ENCODE data around the gene RTN4RL1. TPM values are rescaled to one million over a fixed set of nuclear protein-coding genes. Genes with fewer than 3 reads are reported as not detected.

The RTN4RL1 gene
- total and polyA plus RNA-seq, 4 experiments from 2014 or later, result 0.27 to 2.0 (median 0.39) TPM

DNA sequence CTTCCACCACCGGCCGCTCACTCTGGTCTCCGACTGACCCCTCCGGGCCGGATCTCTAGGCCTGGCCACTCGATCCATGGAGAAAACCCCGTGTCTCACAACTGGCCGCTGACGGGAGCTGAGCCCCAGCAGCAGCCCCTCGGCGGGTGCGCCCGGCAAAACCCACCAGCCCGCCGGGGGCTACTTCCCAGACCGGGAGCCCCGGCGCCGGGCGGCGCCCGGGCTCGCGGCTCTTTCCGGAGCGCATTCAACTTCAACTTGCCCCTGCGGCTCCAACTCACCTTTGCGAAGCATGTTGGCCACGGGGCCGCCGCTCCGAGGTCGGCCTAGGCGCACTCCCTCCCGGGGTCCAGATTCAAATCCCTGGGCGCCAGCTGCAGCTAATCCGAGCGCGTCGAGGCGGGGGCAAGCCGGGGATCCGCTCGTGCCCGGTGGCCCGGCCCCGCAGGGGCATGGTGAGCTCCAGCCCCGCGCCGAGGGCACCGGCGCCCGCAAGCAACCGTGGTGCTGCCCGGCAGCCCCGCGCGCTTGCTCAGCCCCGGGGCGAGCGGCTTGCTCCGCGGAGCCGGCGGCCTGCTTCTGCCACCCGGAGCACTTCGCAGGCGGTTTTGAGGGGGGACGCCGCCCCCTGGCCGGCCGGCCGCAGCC, 438 bp downstream of the RTN4RL1 start:
- intact Hi-C loops (cut with micrococcal nuclease), result loop anchor here (1.0 to 10.0 kb wide), 6 partner anchors 18 to 340 kb away; partner anchors contain the start of genes OVCA2, PRPF8, TSR1 and WDR81
- Mint-ChIP-seq H3K4me3 (peak overlapping the region in 7 of 8 donors; percentile 22 to 82 (median 78)), H3K4me1 (peaks cover 7 to 29% (median 16%) of the 10 kb centered on the region in 4 donors), H3K27me3 (peaks cover 8 to 12% of the 10 kb centered on the region in 2 donors), H3K9me3 (peaks cover 0 to 2% (median 0%) of the 10 kb centered on the region in 8 donors), H3K36me3 (no peaks in the 10 kb centered on the region), H3K27ac (no peak overlapping the region)
- Histone ChIP-seq H3K27me3 (ENCODE audit: insufficient read depth, low read length) (no peaks in the 10 kb centered on the region), H3K4me1 (ENCODE audit: insufficient read depth, low read length) (peaks cover 27% of the 10 kb centered on the region), H3K9me3 (ENCODE audit: control insufficient read depth in 1 of 2, low read length in 2 of 2) (no peaks in the 10 kb centered on the region), H3K36me3 (ENCODE audit: insufficient read depth, low read length) (no peaks in the 10 kb centered on the region), H3K27ac (ENCODE audit: low read depth, low read length) (peak overlapping the region; percentile 9), H3K4me3 (ENCODE audit: low read length in 2 of 2) (peak overlapping the region; percentile 29 to 57)
- DNase-seq, result no peak
- CTCF ChIA-PET (ENCODE audit: partially characterized antibody), result interaction anchor here (0.6 to 1.8 kb wide), 7 partner anchors 14 to 395 kb away, joined by 3 to 10 read pairs (median 3); no protein-coding TSS in a partner anchor
- POLR2A ChIA-PET (ENCODE audit: partially characterized antibody), result interaction anchor here (0.7 to 1.8 kb wide), 14 partner anchors 8 to 487 kb away, joined by 3 to 8 read pairs (median 4); partner anchors contain the start of genes HIC1, METTL16, OVCA2 and RPA1

DNA sequence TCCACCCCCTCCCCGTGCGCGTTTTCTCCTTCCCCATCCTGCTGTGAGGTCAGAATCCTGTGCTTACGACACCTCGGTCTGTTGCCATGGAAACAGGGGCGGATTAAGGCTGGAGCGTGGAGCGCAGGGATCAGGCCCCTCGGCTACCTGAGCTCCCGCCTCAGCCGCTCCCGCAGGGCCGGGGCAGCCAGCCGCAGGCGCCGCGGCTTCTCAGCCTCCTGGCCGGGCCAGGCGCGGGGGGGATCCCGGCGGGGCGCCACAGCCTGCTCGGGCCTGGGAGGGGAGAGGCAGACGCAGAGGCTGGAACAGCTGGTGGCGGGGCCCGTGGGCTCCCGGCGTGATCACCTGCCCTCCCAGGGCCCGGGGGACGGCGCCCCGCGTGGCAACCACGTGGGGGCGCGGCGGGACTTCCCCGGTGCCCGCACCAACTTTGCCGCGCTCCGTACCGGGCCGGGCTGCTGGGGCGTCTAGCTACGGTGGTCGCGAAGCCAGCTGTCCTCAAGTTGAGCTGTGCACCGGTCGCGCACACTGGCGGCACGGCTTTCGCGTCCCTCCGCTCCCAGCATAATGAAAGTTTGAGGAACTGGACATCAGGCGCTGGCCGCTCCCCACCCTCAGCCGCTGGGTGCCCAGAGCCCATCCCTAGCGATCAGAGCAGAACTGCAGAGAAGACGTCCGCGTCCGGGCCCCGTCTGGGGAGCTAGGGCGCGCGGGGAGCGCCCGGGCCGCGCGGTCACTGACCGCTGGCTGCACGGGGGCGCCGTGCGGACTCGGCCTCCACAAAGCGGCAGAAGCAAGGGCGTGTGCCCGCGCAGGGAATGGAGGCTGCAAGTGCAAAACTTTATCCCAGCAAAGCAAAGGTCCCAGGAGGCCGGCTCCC, 1.2 kb downstream of the RTN4RL1 start:
- intact Hi-C loops (cut with micrococcal nuclease), result loop anchor here (5.0 to 10.0 kb wide), 2 partner anchors 119 to 152 kb away; no protein-coding TSS in a partner anchor
- CTCF ChIA-PET (ENCODE audit: partially characterized antibody), result interaction anchor here (1.7 kb wide), 1 partner anchor 394 kb away, joined by 4 read pairs; no protein-coding TSS in a partner anchor
- peaks cover 0 to 2% (median 0%) of the 10 kb centered on the region in 8 donors for H3K9me3 Mint-ChIP-seq

DNA sequence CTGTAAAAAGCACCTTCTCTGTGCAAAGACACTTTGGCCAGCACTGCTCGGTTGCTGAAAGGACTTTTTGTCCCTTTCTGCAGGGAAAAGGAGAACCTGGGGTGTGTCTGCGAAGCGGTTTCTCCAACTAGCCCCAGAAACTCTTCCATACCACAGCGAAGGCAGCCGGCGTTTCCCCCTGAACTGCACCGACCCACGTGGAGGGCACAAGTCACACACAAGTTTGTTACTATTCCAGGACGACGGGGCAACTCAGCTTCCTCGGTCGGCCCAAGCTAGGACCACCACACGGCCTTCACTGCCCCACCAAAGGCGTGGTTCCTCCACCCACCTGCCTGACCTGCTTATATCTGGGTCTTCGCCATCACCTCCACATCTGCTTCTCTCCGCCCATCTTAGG, 1.9 kb downstream of the RTN4RL1 start:
- no peaks in the 10 kb centered on the region for H3K27me3 ChIP-seq (ENCODE audit: insufficient read depth, low read length)
- ChIA-PET POLR2A (ENCODE audit: partially characterized antibody) (interaction anchor here (0.7 to 1.4 kb wide), 3 partner anchors 19 to 306 kb away, joined by 3 to 5 read pairs (median 3); partner anchors contain the start of gene OVCA2), CTCF (ENCODE audit: partially characterized antibody) (no interaction called here)
- no peak for DNase-seq
- H3K27me3 Mint-ChIP-seq, result peaks cover 8 to 12% of the 10 kb centered on the region in 2 donors
- intact Hi-C loops (cut with micrococcal nuclease), result loop anchor here (5.0 to 10.0 kb wide), 2 partner anchors 118 to 151 kb away; no protein-coding TSS in a partner anchor
- H3K9me3 ChIP-seq (ENCODE audit: control insufficient read depth in 1 of 2, low read length in 2 of 2), result no peaks in the 10 kb centered on the region
- H3K4me3 ChIP-seq (ENCODE audit: low read length in 2 of 2), result no peak overlapping the region
- H3K4me1 Mint-ChIP-seq, result peaks cover 7 to 29% (median 15%) of the 10 kb centered on the region in 4 donors
- H3K27ac Mint-ChIP-seq, result peak overlapping the region in 4 of 7 donors; percentile 51 to 88 (median 67)
- H3K4me1 ChIP-seq (ENCODE audit: insufficient read depth, low read length), result peaks cover 24% of the 10 kb centered on the region
- no peaks in the 10 kb centered on the region for H3K36me3 ChIP-seq (ENCODE audit: insufficient read depth, low read length)
- H3K36me3 Mint-ChIP-seq, result no peaks in the 10 kb centered on the region
- peak overlapping the region in 7 of 8 donors; percentile 49 to 80 (median 69) for H3K4me3 Mint-ChIP-seq
- H3K9me3 Mint-ChIP-seq, result peaks cover 0 to 2% (median 0%) of the 10 kb centered on the region in 8 donors
- H3K27ac ChIP-seq (ENCODE audit: low read depth, low read length), result no peak overlapping the region

More for the DNA sequence above, 1.2 kb downstream of the RTN4RL1 start:
- no peaks in the 10 kb centered on the region for H3K27me3 ChIP-seq (ENCODE audit: insufficient read depth, low read length)
- Mint-ChIP-seq H3K4me1 (peaks cover 7 to 29% (median 15%) of the 10 kb centered on the region in 4 donors), H3K27ac (peak overlapping the region in 1 of 7 donors; percentile 64), H3K36me3 (no peaks in the 10 kb centered on the region), H3K27me3 (peaks cover 8 to 12% of the 10 kb centered on the region in 2 donors), H3K4me3 (peak overlapping the region; percentile 74 to 88 (median 80))
- no peaks in the 10 kb centered on the region for H3K36me3 ChIP-seq (ENCODE audit: insufficient read depth, low read length)
- DNase-seq, result peak; percentile 50 to 78 (median 61)
- peak overlapping the region; percentile 9 for H3K27ac ChIP-seq (ENCODE audit: low read depth, low read length)
- peaks cover 24% of the 10 kb centered on the region for H3K4me1 ChIP-seq (ENCODE audit: insufficient read depth, low read length)
- H3K4me3 ChIP-seq (ENCODE audit: low read length in 2 of 2), result peak overlapping the region in 1 of 2 donors; percentile 57
- H3K9me3 ChIP-seq (ENCODE audit: control insufficient read depth in 1 of 2, low read length in 2 of 2), result no peaks in the 10 kb centered on the region
- POLR2A ChIA-PET (ENCODE audit: partially characterized antibody), result interaction anchor here (0.9 to 1.8 kb wide), 7 partner anchors 9 to 488 kb away, joined by 3 to 8 read pairs (median 4); partner anchors contain the start of genes HIC1, METTL16, SGSM2 and TSR1

DNA sequence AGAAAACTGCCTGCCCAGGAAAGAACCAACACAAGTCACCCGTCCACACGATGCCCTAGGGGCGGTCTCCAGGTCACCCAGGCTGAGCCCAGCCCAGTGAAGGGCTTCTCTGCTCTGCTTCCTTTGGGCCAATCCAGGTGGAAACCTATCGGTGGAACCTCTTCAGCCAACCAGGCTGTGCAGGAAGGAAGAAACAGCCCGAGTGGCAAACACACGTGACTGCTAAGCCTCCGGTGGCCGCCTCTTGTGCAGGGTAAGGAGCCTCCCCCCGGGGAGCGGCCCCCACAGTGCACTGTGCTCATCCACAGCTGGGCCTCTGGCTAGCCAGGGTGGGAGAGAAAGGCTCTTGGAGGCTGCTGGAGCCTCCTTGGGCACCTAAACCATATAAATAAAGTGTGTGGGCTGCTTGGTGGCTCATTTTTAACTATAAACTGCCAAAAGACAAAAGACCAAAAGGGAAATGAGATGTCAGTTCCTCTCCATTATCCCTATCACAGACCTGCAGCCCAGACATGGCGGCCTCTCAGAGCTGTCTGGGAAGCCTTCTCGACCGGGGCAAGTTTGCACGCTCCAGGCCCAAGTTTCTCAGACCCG, 2.4 kb downstream of the RTN4RL1 start:
- peaks cover 8 to 12% of the 10 kb centered on the region in 2 donors for H3K27me3 Mint-ChIP-seq
- Histone ChIP-seq H3K4me3 (ENCODE audit: low read length in 2 of 2) (no peak overlapping the region), H3K9me3 (ENCODE audit: control insufficient read depth in 1 of 2, low read length in 2 of 2) (no peaks in the 10 kb centered on the region), H3K27ac (ENCODE audit: low read depth, low read length) (no peak overlapping the region), H3K36me3 (ENCODE audit: insufficient read depth, low read length) (no peaks in the 10 kb centered on the region), H3K4me1 (ENCODE audit: insufficient read depth, low read length) (peaks cover 24% of the 10 kb centered on the region), H3K27me3 (ENCODE audit: insufficient read depth, low read length) (no peaks in the 10 kb centered on the region)
- intact Hi-C loops (cut with micrococcal nuclease), result loop anchor here (5.0 to 10.0 kb wide), 2 partner anchors 118 to 150 kb away; no protein-coding TSS in a partner anchor
- no peak for DNase-seq
- H3K27ac Mint-ChIP-seq, result peak overlapping the region in 4 of 7 donors; percentile 23 to 73 (median 63)
- H3K36me3 Mint-ChIP-seq, result no peaks in the 10 kb centered on the region
- H3K4me3 Mint-ChIP-seq, result peak overlapping the region; percentile 20 to 74 (median 60)
- H3K9me3 Mint-ChIP-seq, result peaks cover 0 to 2% (median 0%) of the 10 kb centered on the region in 8 donors
- peaks cover 7 to 29% (median 15%) of the 10 kb centered on the region in 4 donors for H3K4me1 Mint-ChIP-seq
- ChIA-PET CTCF (ENCODE audit: partially characterized antibody) (no interaction called here), POLR2A (ENCODE audit: partially characterized antibody) (interaction anchor here (0.7 to 1.4 kb wide), 2 partner anchors 19 to 305 kb away, joined by 3 to 5 read pairs; partner anchors contain the start of gene OVCA2)

DNA sequence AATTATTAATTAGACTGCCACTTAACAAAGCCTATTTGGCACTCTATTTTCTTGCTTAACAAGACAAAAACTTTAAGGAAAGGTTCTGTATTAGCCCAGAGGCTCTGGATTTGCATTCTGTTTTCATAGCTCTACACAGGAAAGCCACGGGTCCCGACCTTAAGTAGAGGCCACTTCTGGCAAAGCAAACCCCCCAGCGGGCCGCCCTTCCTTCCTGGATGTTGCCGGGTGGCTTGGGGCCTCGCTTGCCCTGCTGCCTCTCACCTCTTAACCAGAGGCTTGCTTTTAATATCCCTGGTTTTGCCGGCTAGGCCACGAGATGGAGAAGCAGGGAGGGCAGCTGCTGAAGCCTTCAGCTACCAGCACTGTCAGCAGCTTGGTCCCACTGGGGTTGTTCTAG, 4.4 kb downstream of the RTN4RL1 start:
- ChIA-PET CTCF (ENCODE audit: partially characterized antibody) (no interaction called here), POLR2A (ENCODE audit: partially characterized antibody) (no interaction called here)
- intact Hi-C loops (cut with micrococcal nuclease), result loop anchor here (5.0 to 10.0 kb wide), 2 partner anchors 116 to 148 kb away; no protein-coding TSS in a partner anchor
- H3K4me1 ChIP-seq (ENCODE audit: insufficient read depth, low read length), result peaks cover 19% of the 10 kb centered on the region
- no peak overlapping the region for H3K27ac ChIP-seq (ENCODE audit: low read depth, low read length)
- H3K4me3 ChIP-seq (ENCODE audit: low read length in 2 of 2), result no peak overlapping the region
- no peaks in the 10 kb centered on the region for H3K36me3 ChIP-seq (ENCODE audit: insufficient read depth, low read length)
- no peak for DNase-seq
- Mint-ChIP-seq H3K27ac (peak overlapping the region in 1 of 7 donors; percentile 8), H3K27me3 (peaks cover 2 to 3% of the 10 kb centered on the region in 2 donors), H3K4me1 (peaks cover 3 to 22% (median 9%) of the 10 kb centered on the region in 4 donors), H3K36me3 (no peaks in the 10 kb centered on the region), H3K9me3 (peaks cover 0 to 2% (median 0%) of the 10 kb centered on the region in 8 donors), H3K4me3 (no peak overlapping the region)
- H3K27me3 ChIP-seq (ENCODE audit: insufficient read depth, low read length), result no peaks in the 10 kb centered on the region
- H3K9me3 ChIP-seq (ENCODE audit: control insufficient read depth in 1 of 2, low read length in 2 of 2), result no peaks in the 10 kb centered on the region

DNA sequence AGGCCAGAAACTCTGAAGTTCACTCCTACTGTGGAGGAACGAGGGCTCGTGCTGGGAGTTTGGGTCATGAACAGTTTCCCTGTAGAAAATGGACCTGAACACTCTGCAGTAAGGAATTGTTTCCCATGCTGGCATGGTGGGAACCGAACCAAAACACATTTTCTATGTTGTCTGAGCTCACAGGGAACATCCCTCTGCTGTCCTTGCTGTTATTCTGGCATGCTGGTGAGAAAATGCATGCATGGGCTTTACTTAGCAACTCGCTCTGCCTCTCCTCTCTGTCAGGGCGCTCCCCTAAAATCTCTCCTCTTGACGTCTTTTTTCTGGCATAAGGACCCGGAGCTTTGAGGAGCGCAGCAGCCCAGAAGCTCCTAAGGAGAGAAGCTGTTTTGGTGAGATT, 5.4 kb downstream of the RTN4RL1 start:
- H3K9me3 ChIP-seq (ENCODE audit: control insufficient read depth in 1 of 2, low read length in 2 of 2), result no peaks in the 10 kb centered on the region
- no peak for DNase-seq
- H3K27me3 ChIP-seq (ENCODE audit: insufficient read depth, low read length), result no peaks in the 10 kb centered on the region
- CTCF ChIA-PET (ENCODE audit: partially characterized antibody), result no interaction called here
- POLR2A ChIA-PET (ENCODE audit: partially characterized antibody), result no interaction called here
- no peak overlapping the region for H3K4me3 ChIP-seq (ENCODE audit: low read length in 2 of 2)
- Mint-ChIP-seq H3K9me3 (peaks cover 0 to 2% (median 0%) of the 10 kb centered on the region in 8 donors), H3K27me3 (peaks cover 0 to 5% of the 10 kb centered on the region in 2 donors), H3K36me3 (no peaks in the 10 kb centered on the region), H3K27ac (no peak overlapping the region), H3K4me3 (no peak overlapping the region), H3K4me1 (peaks cover 2 to 16% (median 5%) of the 10 kb centered on the region in 4 donors)
- intact Hi-C loops (cut with micrococcal nuclease), result loop anchor here (5.0 to 10.0 kb wide), 2 partner anchors 115 to 147 kb away; no protein-coding TSS in a partner anchor
- H3K27ac ChIP-seq (ENCODE audit: low read depth, low read length), result no peak overlapping the region
- H3K4me1 ChIP-seq (ENCODE audit: insufficient read depth, low read length), result peaks cover 17% of the 10 kb centered on the region
- H3K36me3 ChIP-seq (ENCODE audit: insufficient read depth, low read length), result no peaks in the 10 kb centered on the region

Measured in CD4-positive, alpha-beta memory T cell (primary cell).